GM10847 (cell line): ENCODE results near the gene METAP1.

Source experiments
- POLR2A ChIP-seq: IDR thresholded peaks from 2 replicates; pipeline ENCODE4 v1.6.1; 2011; ENCODE audit not compliant: insufficient read length; ENCODE audit errors: extremely low read depth

METAP1 gene

GRCh38 chr4:98993419-98994071, 2.0 kb upstream of the METAP1 start:
- TF ChIP-seq POLR2A: no peak

GRCh38 chr4:98994474-98995182, 893 bp upstream of the METAP1 start:
- no peak for TF ChIP-seq POLR2A

GRCh38 chr4:98996056-98996764, 689 bp downstream of the METAP1 start:
- no peak for TF ChIP-seq POLR2A

- TF ChIP-seq POLR2A: no peak
Measured at GRCh38 chr4:98996765-98997068, 1.2 kb downstream of the METAP1 start.

- no peak for TF ChIP-seq POLR2A
Measured at GRCh38 chr4:98997166-98997565, 1.6 kb downstream of the METAP1 start.

- TF ChIP-seq POLR2A: no peak
Measured at GRCh38 chr4:98998551-98998950, 3.0 kb downstream of the METAP1 start.

GRCh38 chr4:99002279-99002678, 6.8 kb downstream of the METAP1 start:
- no peak for TF ChIP-seq POLR2A

- no peak for TF ChIP-seq POLR2A
Measured at GRCh38 chr4:99008051-99008450, 12.5 kb downstream of the METAP1 start.

- no peak for TF ChIP-seq POLR2A
Measured at GRCh38 chr4:99011910-99012309, 16.4 kb downstream of the METAP1 start.

GRCh38 chr4:99013402-99013843, 17.9 kb downstream of the METAP1 start:
- no peak for TF ChIP-seq POLR2A

- TF ChIP-seq POLR2A: no peak
Measured at GRCh38 chr4:99013884-99014523, 18.5 kb downstream of the METAP1 start.

GRCh38 chr4:99021386-99021785, 25.9 kb downstream of the METAP1 start:
- no peak for TF ChIP-seq POLR2A

- TF ChIP-seq POLR2A: no peak
Measured at GRCh38 chr4:99022566-99022965, 27.0 kb downstream of the METAP1 start.

- TF ChIP-seq POLR2A: no peak
Measured at GRCh38 chr4:99024481-99025275, 29.2 kb downstream of the METAP1 start.

GRCh38 chr4:99025506-99025905, 30.0 kb downstream of the METAP1 start:
- no peak for TF ChIP-seq POLR2A
